ENCODE measurements around the gene HNRNPM.

Gene HNRNPM

GRCh38 chr19:8517551-8518442 is 73.0 kb downstream of the HNRNPM start:
- peak overlapping the region; percentile 23 for H3K4me2 ChIP-seq
- no peaks in the 10 kb centered on the region for H4K20me1 ChIP-seq
- H3K9me3 ChIP-seq: no peaks in the 10 kb centered on the region
- H3K36me3 ChIP-seq: peaks cover 1% of the 10 kb centered on the region
- no peak overlapping the region for H3K4me3 ChIP-seq
- peaks cover 22% of the 10 kb centered on the region for H3K4me1 ChIP-seq
- H3K27me3 ChIP-seq: no peaks in the 10 kb centered on the region
- no peak overlapping the region for H3K9ac ChIP-seq
- TF ChIP-seq Cebpa-rat (IDR thresholded peaks at IDR 0.05): no peak; the same call in 1 of the 2 replicates
- H3K27ac ChIP-seq: no peak overlapping the region; the same call in 1 of the 2 replicates

- H3K4me1 ChIP-seq: peaks cover 15% of the 10 kb centered on the region
- H3K36me3 ChIP-seq: no peaks in the 10 kb centered on the region; the same call in 1 of the 2 replicates
- no peaks in the 10 kb centered on the region for H4K20me1 ChIP-seq
- no peak overlapping the region for H3K9ac ChIP-seq
- TF ChIP-seq Cebpa-rat (IDR thresholded peaks at IDR 0.05): no peak
- H3K9me3 ChIP-seq: no peaks in the 10 kb centered on the region
- H3K4me3 ChIP-seq: no peak overlapping the region
- no peaks in the 10 kb centered on the region for H3K27me3 ChIP-seq
- no peak overlapping the region for H3K27ac ChIP-seq
- H3K4me2 ChIP-seq: no peak overlapping the region
Measured at GRCh38 chr19:8518536-8518935, 73.8 kb downstream of the HNRNPM start.

GRCh38 chr19:8519388-8519787 is 74.6 kb downstream of the HNRNPM start:
- Histone ChIP-seq H3K4me1 (peaks cover 13% of the 10 kb centered on the region), H3K4me2 (no peak overlapping the region), H4K20me1 (no peaks in the 10 kb centered on the region), H3K27ac (no peak overlapping the region), H3K9me3 (no peaks in the 10 kb centered on the region), H3K27me3 (no peaks in the 10 kb centered on the region), H3K36me3 (no peaks in the 10 kb centered on the region; the same call in 1 of the 2 replicates), H3K4me3 (no peak overlapping the region), H3K9ac (no peak overlapping the region)
- TF ChIP-seq Cebpa-rat (IDR thresholded peaks at IDR 0.05): no peak

- Histone ChIP-seq H3K4me2 (no peak overlapping the region), H3K27ac (no peak overlapping the region), H3K9ac (no peak overlapping the region)
Measured at GRCh38 chr19:8525401-8525684, 80.6 kb downstream of the HNRNPM start.

GRCh38 chr19:8526345-8527091 is 81.7 kb downstream of the HNRNPM start:
- Histone ChIP-seq H3K4me3 (peak overlapping the region; percentile 64), H3K9ac (0 out of 2 replicates have a peak overlapping the region, but pooled peaks have one; percentile 53), H3K4me2 (peak overlapping the region; percentile 56), H3K36me3 (peaks cover 30% of the 10 kb centered on the region), H3K27me3 (no peaks in the 10 kb centered on the region), H3K4me1 (0 out of 2 replicates have a peak, but pooled peaks cover 12% of the 10 kb centered on the region), H3K9me3 (peaks cover 16% of the 10 kb centered on the region), H4K20me1 (no peaks in the 10 kb centered on the region), H3K27ac (no peak overlapping the region)
- TF ChIP-seq Cebpa-rat (IDR thresholded peaks at IDR 0.05): no peak

More at GRCh38 chr19:8525401-8525684, 80.6 kb downstream of the HNRNPM start:
- H3K27me3 ChIP-seq: no peaks in the 10 kb centered on the region
- no peaks in the 10 kb centered on the region for H4K20me1 ChIP-seq
- H3K4me3 ChIP-seq: peak overlapping the region; percentile 64; the same call in 1 of the 2 replicates
- H3K36me3 ChIP-seq: peaks cover 29% of the 10 kb centered on the region
- H3K9me3 ChIP-seq: peaks cover 16% of the 10 kb centered on the region
- no peak for TF ChIP-seq Cebpa-rat (IDR thresholded peaks at IDR 0.05)
- 0 out of 2 replicates have a peak, but pooled peaks cover 6% of the 10 kb centered on the region for H3K4me1 ChIP-seq

- Histone ChIP-seq H3K4me2 (no peak overlapping the region), H3K9ac (no peak overlapping the region), H3K4me3 (no peak overlapping the region), H3K27ac (no peak overlapping the region), H4K20me1 (no peaks in the 10 kb centered on the region), H3K9me3 (peaks cover 16% of the 10 kb centered on the region), H3K36me3 (peaks cover 30% of the 10 kb centered on the region), H3K27me3 (no peaks in the 10 kb centered on the region), H3K4me1 (0 out of 2 replicates have a peak, but pooled peaks cover 12% of the 10 kb centered on the region)
- no peak for TF ChIP-seq Cebpa-rat (IDR thresholded peaks at IDR 0.05)
Measured at GRCh38 chr19:8528500-8528899, 83.7 kb downstream of the HNRNPM start.

- H4K20me1 ChIP-seq: no peaks in the 10 kb centered on the region
- H3K4me1 ChIP-seq: 0 out of 2 replicates have a peak, but pooled peaks cover 12% of the 10 kb centered on the region
- no peak for TF ChIP-seq Cebpa-rat (IDR thresholded peaks at IDR 0.05)
- H3K4me3 ChIP-seq: no peak overlapping the region
- no peak overlapping the region for H3K27ac ChIP-seq
- H3K36me3 ChIP-seq: peaks cover 29% of the 10 kb centered on the region
- no peak overlapping the region for H3K4me2 ChIP-seq
- no peak overlapping the region for H3K9ac ChIP-seq
- no peaks in the 10 kb centered on the region for H3K27me3 ChIP-seq
- peaks cover 16% of the 10 kb centered on the region for H3K9me3 ChIP-seq
Measured at GRCh38 chr19:8529369-8530006, 84.7 kb downstream of the HNRNPM start.

GRCh38 chr19:8530061-8530679 is 85.4 kb downstream of the HNRNPM start:
- no peak overlapping the region for H3K27ac ChIP-seq
- no peak overlapping the region for H3K9ac ChIP-seq
- no peak overlapping the region for H3K4me2 ChIP-seq
- no peak overlapping the region for H3K4me3 ChIP-seq
- H3K4me1 ChIP-seq: 0 out of 2 replicates have a peak, but pooled peaks cover 12% of the 10 kb centered on the region
- no peak for TF ChIP-seq Cebpa-rat (IDR thresholded peaks at IDR 0.05)
- peaks cover 12% of the 10 kb centered on the region for H3K9me3 ChIP-seq
- H3K36me3 ChIP-seq: peaks cover 22% of the 10 kb centered on the region
- no peaks in the 10 kb centered on the region for H3K27me3 ChIP-seq
- H4K20me1 ChIP-seq: no peaks in the 10 kb centered on the region

GRCh38 chr19:8531470-8531869 is 86.7 kb downstream of the HNRNPM start:
- Histone ChIP-seq H3K9ac (no peak overlapping the region), H3K9me3 (no peaks in the 10 kb centered on the region), H3K27ac (no peak overlapping the region), H3K4me3 (no peak overlapping the region), H4K20me1 (no peaks in the 10 kb centered on the region), H3K36me3 (peaks cover 19% of the 10 kb centered on the region), H3K4me2 (no peak overlapping the region), H3K27me3 (no peaks in the 10 kb centered on the region), H3K4me1 (0 out of 2 replicates have a peak, but pooled peaks cover 6% of the 10 kb centered on the region)
- no peak for TF ChIP-seq Cebpa-rat (IDR thresholded peaks at IDR 0.05)
